ENCODE data around the gene SHROOM3.

Gene SHROOM3

GRCh38 chr4:76514087-76514486, 79.1 kb downstream of the SHROOM3 start:
- Histone ChIP-seq H3K36me3 (ENCODE audit: low read length) (no peaks in the 10 kb centered on the region), H3K4me2 (ENCODE audit: low read depth, low read length, poor library complexity, severe bottlenecking) (no peak overlapping the region), H3K27ac (ENCODE audit: low read depth, low read length) (no peak overlapping the region), H4K20me1 (ENCODE audit: low read depth, low read length) (no peaks in the 10 kb centered on the region), H3K4me3 (ENCODE audit: insufficient read depth, low read length, poor library complexity, severe bottlenecking) (no peak overlapping the region), H3K27me3 (ENCODE audit: low read length) (no peaks in the 10 kb centered on the region), H3K9me2 (replicated peaks; ENCODE audit: insufficient read depth, low read length) (no peaks in the 10 kb centered on the region), H2AFZ (ENCODE audit: low read depth, low read length, severe bottlenecking) (no peak overlapping the region), H3K9me3 (ENCODE audit: insufficient read depth, low read length) (no peaks in the 10 kb centered on the region), H3F3A (ENCODE audit: insufficient read depth) (no peaks in the 10 kb centered on the region), H3K79me2 (ENCODE audit: insufficient read depth, low read length) (no peaks in the 10 kb centered on the region), H3K9ac (ENCODE audit: low read length) (no peak overlapping the region)
- TF ChIP-seq EZH2phosphoT487 (conservative IDR thresholded peaks at IDR 0.05; ENCODE audit: low read length) = no peak
- TF ChIP-seq, protein P1, sequence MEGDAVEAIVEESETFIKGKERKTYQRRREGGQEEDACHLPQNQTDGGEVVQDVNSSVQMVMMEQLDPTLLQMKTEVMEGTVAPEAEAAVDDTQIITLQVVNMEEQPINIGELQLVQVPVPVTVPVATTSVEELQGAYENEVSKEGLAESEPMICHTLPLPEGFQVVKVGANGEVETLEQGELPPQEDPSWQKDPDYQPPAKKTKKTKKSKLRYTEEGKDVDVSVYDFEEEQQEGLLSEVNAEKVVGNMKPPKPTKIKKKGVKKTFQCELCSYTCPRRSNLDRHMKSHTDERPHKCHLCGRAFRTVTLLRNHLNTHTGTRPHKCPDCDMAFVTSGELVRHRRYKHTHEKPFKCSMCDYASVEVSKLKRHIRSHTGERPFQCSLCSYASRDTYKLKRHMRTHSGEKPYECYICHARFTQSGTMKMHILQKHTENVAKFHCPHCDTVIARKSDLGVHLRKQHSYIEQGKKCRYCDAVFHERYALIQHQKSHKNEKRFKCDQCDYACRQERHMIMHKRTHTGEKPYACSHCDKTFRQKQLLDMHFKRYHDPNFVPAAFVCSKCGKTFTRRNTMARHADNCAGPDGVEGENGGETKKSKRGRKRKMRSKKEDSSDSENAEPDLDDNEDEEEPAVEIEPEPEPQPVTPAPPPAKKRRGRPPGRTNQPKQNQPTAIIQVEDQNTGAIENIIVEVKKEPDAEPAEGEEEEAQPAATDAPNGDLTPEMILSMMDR (IDR thresholded peaks at IDR 0.05; ENCODE audit: insufficient read depth, low read length, poor library complexity, severe bottlenecking) = no peak

- Histone ChIP-seq H3K36me3 (ENCODE audit: low read length) (no peaks in the 10 kb centered on the region), H3K9me2 (replicated peaks; ENCODE audit: insufficient read depth, low read length) (no peaks in the 10 kb centered on the region), H3K9me3 (ENCODE audit: insufficient read depth, low read length) (no peaks in the 10 kb centered on the region), H3F3A (ENCODE audit: insufficient read depth) (no peaks in the 10 kb centered on the region), H4K20me1 (ENCODE audit: low read depth, low read length) (no peaks in the 10 kb centered on the region), H3K79me2 (ENCODE audit: insufficient read depth, low read length) (no peaks in the 10 kb centered on the region), H3K4me2 (ENCODE audit: low read depth, low read length, poor library complexity, severe bottlenecking) (no peak overlapping the region), H3K27ac (ENCODE audit: low read depth, low read length) (no peak overlapping the region), H3K9ac (ENCODE audit: low read length) (no peak overlapping the region), H3K4me3 (ENCODE audit: insufficient read depth, low read length, poor library complexity, severe bottlenecking) (no peak overlapping the region), H3K27me3 (ENCODE audit: low read length) (no peaks in the 10 kb centered on the region), H2AFZ (ENCODE audit: low read depth, low read length, severe bottlenecking) (no peak overlapping the region)
- TF ChIP-seq, protein P1 (IDR thresholded peaks at IDR 0.05; ENCODE audit: insufficient read depth, low read length, poor library complexity, severe bottlenecking) = no peak
- TF ChIP-seq EZH2phosphoT487 (conservative IDR thresholded peaks at IDR 0.05; ENCODE audit: low read length) = no peak
Measured at GRCh38 chr4:76515975-76516843, 81.2 kb downstream of the SHROOM3 start.

DNA sequence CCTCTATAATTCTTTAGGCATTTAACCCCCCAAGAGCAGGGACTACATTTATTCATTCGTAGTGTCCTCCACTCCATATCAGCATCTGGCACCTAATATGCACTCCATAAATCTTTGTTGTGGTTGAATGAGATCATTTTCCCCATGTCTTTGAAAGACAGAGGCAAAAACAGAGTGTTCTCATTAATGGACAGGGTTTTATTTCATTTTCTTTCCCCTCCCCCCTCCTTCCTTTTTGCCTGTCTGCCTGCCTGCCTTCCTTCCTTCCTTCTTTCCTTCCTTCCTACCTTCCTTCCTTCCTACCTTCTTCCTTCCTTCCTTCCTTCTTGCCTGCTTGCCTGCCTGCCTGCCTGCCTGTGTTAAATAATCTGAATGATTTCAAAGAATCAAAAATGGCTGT, 83.2 kb downstream of the SHROOM3 start:
- no peak for TF ChIP-seq EZH2phosphoT487 (conservative IDR thresholded peaks at IDR 0.05; ENCODE audit: low read length)
- TF ChIP-seq, protein P1 (IDR thresholded peaks at IDR 0.05; ENCODE audit: insufficient read depth, low read length, poor library complexity, severe bottlenecking) = no peak
- no peaks in the 10 kb centered on the region for H3K9me2 ChIP-seq (replicated peaks; ENCODE audit: insufficient read depth, low read length)
- H3K4me2 ChIP-seq (ENCODE audit: low read depth, low read length, poor library complexity, severe bottlenecking) = no peak overlapping the region
- no peak overlapping the region for H2AFZ ChIP-seq (ENCODE audit: low read depth, low read length, severe bottlenecking)
- H3K27me3 ChIP-seq (ENCODE audit: low read length) = no peaks in the 10 kb centered on the region
- H3F3A ChIP-seq (ENCODE audit: insufficient read depth) = no peaks in the 10 kb centered on the region
- no peak overlapping the region for H3K27ac ChIP-seq (ENCODE audit: low read depth, low read length)
- H4K20me1 ChIP-seq (ENCODE audit: low read depth, low read length) = no peaks in the 10 kb centered on the region
- H3K79me2 ChIP-seq (ENCODE audit: insufficient read depth, low read length) = no peaks in the 10 kb centered on the region
- H3K9ac ChIP-seq (ENCODE audit: low read length) = no peak overlapping the region
- no peaks in the 10 kb centered on the region for H3K9me3 ChIP-seq (ENCODE audit: insufficient read depth, low read length)
- no peak overlapping the region for H3K4me3 ChIP-seq (ENCODE audit: insufficient read depth, low read length, poor library complexity, severe bottlenecking)
- H3K36me3 ChIP-seq (ENCODE audit: low read length) = no peaks in the 10 kb centered on the region
